Measurements from ENCODE around the gene EHF. TPM values are rescaled to one million over a fixed set of nuclear protein-coding genes. Genes with fewer than 3 reads are reported as not detected.

The EHF gene
- total RNA-seq, 4 donors from 2014 or later = 0.13 to 30.0 (median 1.0) TPM

GRCh38 chr11:34644669-34645406 lies 23.9 kb downstream of the EHF start:
- H3K27me3 ChIP-seq = peaks cover 9% of the 10 kb centered on the region
- H3K9me3 ChIP-seq = no peaks in the 10 kb centered on the region
- TF ChIP-seq EP300 (IDR thresholded peaks at IDR 0.05) (no peak), POLR2A (IDR thresholded peaks at IDR 0.05) (no peak), POLR2AphosphoS5 (IDR thresholded peaks at IDR 0.05) (no peak), CTCF (IDR thresholded peaks at IDR 0.05) (no peak)
- no peak overlapping the region for H3K27ac ChIP-seq
- no peaks in the 10 kb centered on the region for H3K4me1 ChIP-seq
- H3K36me3 ChIP-seq = no peaks in the 10 kb centered on the region
- 62 to 73% methylated on average over 4 to 9 of the region's 9 CpGs for WGBS, 2 donors (ENCODE audit: low coverage in 1 of 2)
- no peak for ATAC-seq
- no peak overlapping the region for H3K4me3 ChIP-seq

DNA sequence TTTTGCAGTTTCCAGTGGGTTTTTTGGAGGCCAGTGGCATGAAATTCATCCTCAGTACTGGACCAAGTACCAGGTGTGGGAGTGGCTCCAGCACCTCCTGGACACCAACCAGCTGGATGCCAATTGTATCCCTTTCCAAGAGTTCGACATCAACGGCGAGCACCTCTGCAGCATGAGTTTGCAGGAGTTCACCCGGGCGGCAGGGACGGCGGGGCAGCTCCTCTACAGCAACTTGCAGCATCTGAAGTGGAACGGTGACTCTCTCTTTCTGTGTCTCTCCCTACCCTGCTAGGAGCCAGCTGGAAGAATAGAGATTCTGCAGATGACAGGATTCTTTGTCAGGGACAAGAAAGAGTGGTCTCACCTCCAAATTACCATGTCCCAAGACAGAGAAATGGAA lies 25.5 kb downstream of the EHF start:
- Histone ChIP-seq H3K27ac (no peak overlapping the region), H3K9me3 (no peaks in the 10 kb centered on the region), H3K4me3 (no peak overlapping the region), H3K4me1 (no peaks in the 10 kb centered on the region), H3K27me3 (peaks cover 15% of the 10 kb centered on the region), H3K36me3 (no peaks in the 10 kb centered on the region)
- TF ChIP-seq POLR2AphosphoS5 (IDR thresholded peaks at IDR 0.05) = no peak
- no peak for TF ChIP-seq CTCF (IDR thresholded peaks at IDR 0.05)
- TF ChIP-seq EP300 (IDR thresholded peaks at IDR 0.05) = no peak
- no peak for TF ChIP-seq POLR2A (IDR thresholded peaks at IDR 0.05)
- ATAC-seq = no peak
- no CpG with 5 or more reads among the region's 8 CpGs for WGBS, 2 donors (ENCODE audit: low coverage in 1 of 2)

GRCh38 chr11:34647131-34647530 lies 26.2 kb downstream of the EHF start:
- H3K4me3 ChIP-seq = no peak overlapping the region
- ATAC-seq = no peak
- no peaks in the 10 kb centered on the region for H3K4me1 ChIP-seq
- peaks cover 13% of the 10 kb centered on the region for H3K27me3 ChIP-seq
- H3K9me3 ChIP-seq = no peaks in the 10 kb centered on the region
- 48 to 59% methylated on average over 2 of the region's 2 CpGs for WGBS, 2 donors (ENCODE audit: low coverage in 1 of 2)
- no peaks in the 10 kb centered on the region for H3K36me3 ChIP-seq
- TF ChIP-seq CTCF (IDR thresholded peaks at IDR 0.05) = no peak
- TF ChIP-seq POLR2AphosphoS5 (IDR thresholded peaks at IDR 0.05) = no peak
- TF ChIP-seq EP300 (IDR thresholded peaks at IDR 0.05) = no peak
- no peak overlapping the region for H3K27ac ChIP-seq

DNA sequence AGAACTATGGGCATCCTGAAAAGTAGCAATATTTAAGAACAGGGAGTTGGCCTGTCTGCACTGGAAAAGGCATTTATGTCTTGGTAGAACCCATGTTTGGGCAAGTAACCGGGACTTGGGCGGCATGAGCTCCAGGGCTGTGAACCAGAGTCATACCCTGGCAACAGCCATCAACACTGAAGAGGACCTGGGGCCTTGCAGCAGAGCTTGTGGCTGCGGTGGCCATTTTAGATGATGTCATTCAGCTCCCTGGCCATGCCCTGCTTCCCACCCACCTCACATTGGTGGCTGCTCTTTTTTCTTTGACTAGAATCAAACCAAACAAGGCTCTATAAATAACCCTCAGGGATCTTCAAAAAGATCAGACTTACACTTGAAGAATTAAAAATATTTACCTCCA lies 26.6 kb downstream of the EHF start:
- H3K9me3 ChIP-seq = no peaks in the 10 kb centered on the region
- H3K4me3 ChIP-seq = no peak overlapping the region
- 80 to 88% methylated on average over 1 to 3 of the region's 3 CpGs for WGBS, 2 donors (ENCODE audit: low coverage in 1 of 2)
- TF ChIP-seq EP300 (IDR thresholded peaks at IDR 0.05) (no peak), POLR2A (IDR thresholded peaks at IDR 0.05) (no peak), CTCF (IDR thresholded peaks at IDR 0.05) (no peak), POLR2AphosphoS5 (IDR thresholded peaks at IDR 0.05) (no peak)
- no peak for ATAC-seq
- H3K27me3 ChIP-seq = peaks cover 10% of the 10 kb centered on the region
- H3K27ac ChIP-seq = no peak overlapping the region
- H3K4me1 ChIP-seq = no peaks in the 10 kb centered on the region
- no peaks in the 10 kb centered on the region for H3K36me3 ChIP-seq

GRCh38 chr11:34648036-34648435 lies 27.1 kb downstream of the EHF start:
- ATAC-seq = no peak
- 83 to 92% methylated on average over 1 of the region's 1 CpG for WGBS, 2 donors (ENCODE audit: low coverage in 1 of 2)
- TF ChIP-seq POLR2AphosphoS5 (IDR thresholded peaks at IDR 0.05) (no peak), CTCF (IDR thresholded peaks at IDR 0.05) (no peak), POLR2A (IDR thresholded peaks at IDR 0.05) (no peak), EP300 (IDR thresholded peaks at IDR 0.05) (no peak)

More at GRCh38 chr11:34648036-34648435, 27.1 kb downstream of the EHF start:
- no peaks in the 10 kb centered on the region for H3K36me3 ChIP-seq
- H3K9me3 ChIP-seq = no peaks in the 10 kb centered on the region
- H3K4me1 ChIP-seq = no peaks in the 10 kb centered on the region
- peaks cover 10% of the 10 kb centered on the region for H3K27me3 ChIP-seq
- H3K27ac ChIP-seq = no peak overlapping the region
- no peak overlapping the region for H3K4me3 ChIP-seq

Measured in gastroesophageal sphincter (tissue), 4 donors.